K562 (cell line): ENCODE data around the gene SYNPO. TPM values are rescaled to one million over a fixed set of nuclear protein-coding genes. Genes with fewer than 3 reads are reported as not detected.

ENCODE experiments used
- ATAC-seq: fragments of 200-7000 bp; cut with Tn5 transposase; 3 replicates; pipeline ENCODE4 v1.9.1; 2020; ENCODE audit warnings: moderate library complexity
- BruUV-seq: library from RNA; stranded (reverse); fragments of 400-500 nt; replicated peaks from 2 replicates; lab custom pipeline; 2021; lab: Mats Ljungman, UMichigan
- CTCF ChIA-PET: fragments of 300-600 bp; formaldehyde crosslinking; extraction: SDS; loops from one replicate; lab custom pipeline; 2021; ENCODE audit warnings: low intra/inter-chr PET ratio; lab: Yijun Ruan, JAX
- POLR2A ChIA-PET: fragments of 300-600, 350-650 bp; sonication (Branson Sonifier 250); formaldehyde crosslinking; extraction: SDS; loops from one replicate; lab custom pipeline; 2021; ENCODE audit warnings: antibody characterized with exemption, inconsistent platforms; lab: Yijun Ruan, JAX
- DNase-seq, 4 experiments: peaks; one replicate each; pipeline versions ENCODE4 v3.0.0 to v3.0.0-alpha.2; 2011 to 2018; ENCODE audit warnings: low spot score in 3 of 4, mixed read lengths in 3 of 4; ENCODE audit errors: extremely low read depth in 1 of 4
- FAIRE-seq: peaks from 2 replicates; lab custom pipeline; 2011; peaks lifted over from hg19 to GRCh38; lab: Jason Lieb, UNC
- H2AFZ ChIP-seq: 2 replicates; pipeline ENCODE4 v1.6.0; 2011; ENCODE audit warnings: low read depth, low read length, control low read depth, inconsistent platforms
- H3K27ac ChIP-seq: fragments of 200-600 bp; 3 replicates; pipeline ENCODE4 v1.8.0; 2011; ENCODE audit warnings: low read depth, mild to moderate bottlenecking, control low read depth, inconsistent platforms, low read length, moderate library complexity, mixed read lengths; ENCODE audit errors: extremely low read depth
- H3K27me3 ChIP-seq, 2 experiments: fragments of 300-600 bp in 1 of 2; 2 replicates in 1 of 2; 3 replicates in 1 of 2; pipeline versions ENCODE4 v1.6.0 to v1.8.0; 2011; ENCODE audit warnings: inconsistent platforms in 2 of 2, low read length in 2 of 2, mild to moderate bottlenecking in 1 of 2, mixed read lengths in 1 of 2, moderate library complexity in 1 of 2; ENCODE audit not compliant: control insufficient read depth in 2 of 2, insufficient read depth in 2 of 2
- H3K36me3 ChIP-seq: fragments of 300-600 bp; 3 replicates; pipeline ENCODE4 v1.8.0; 2011; ENCODE audit warnings: mild to moderate bottlenecking, low read length, inconsistent platforms; ENCODE audit not compliant: control insufficient read depth, insufficient read depth
- H3K4me1 ChIP-seq, 2 experiments: fragments of 200-600 bp in 1 of 2; replicated peaks in 1 of 2; 2 replicates in 1 of 2; 3 replicates in 1 of 2; pipeline versions ENCODE4 v1.5.1 to v1.8.0; 2011; ENCODE audit warnings: inconsistent platforms in 2 of 2, low read length in 2 of 2, mild to moderate bottlenecking in 1 of 2, mixed read lengths in 1 of 2, moderate library complexity in 1 of 2; ENCODE audit not compliant: control insufficient read depth in 2 of 2, insufficient read depth in 2 of 2
- H3K4me2 ChIP-seq: 2 replicates; pipeline ENCODE4 v1.6.1; 2011; ENCODE audit warnings: low read length, control low read depth, inconsistent platforms, mixed read lengths; ENCODE audit not compliant: insufficient read depth
- H3K4me3 ChIP-seq: fragments of 200-600 bp; sonication (generic), shearing (Covaris generic); 2 replicates; pipeline ENCODE4 v1.5.1; 2016; ENCODE audit warnings: control low read depth, inconsistent platforms
- H3K79me2 ChIP-seq: fragments of 200-600 bp; 3 replicates; pipeline ENCODE4 v1.8.0; 2011; ENCODE audit warnings: low read length, inconsistent platforms; ENCODE audit not compliant: control insufficient read depth, insufficient read depth
- H3K9ac ChIP-seq, 2 experiments: 2 replicates each; pipeline versions ENCODE4 v1.6.0 to v1.6.1; 2011; ENCODE audit warnings: low read depth in 2 of 2, low read length in 2 of 2, control low read depth in 1 of 2, inconsistent platforms in 1 of 2, mild to moderate bottlenecking in 1 of 2, mixed read lengths in 1 of 2; ENCODE audit not compliant: insufficient read depth in 1 of 2
- H3K9me1 ChIP-seq: one replicate; pipeline ENCODE4 v1.6.0; 2011; ENCODE audit warnings: inconsistent platforms, mild to moderate bottlenecking, low read length, moderate library complexity; ENCODE audit not compliant: control insufficient read depth, insufficient read depth
- H3K9me3 ChIP-seq: replicated peaks from 2 replicates; pipeline ENCODE4 v1.5.1; 2011; ENCODE audit warnings: low read depth, low read length, inconsistent platforms; ENCODE audit not compliant: control insufficient read depth, insufficient read depth
- H4K20me1 ChIP-seq: replicated peaks from 2 replicates; pipeline ENCODE4 v1.6.1; 2011; ENCODE audit warnings: low read length, inconsistent platforms, mixed read lengths; ENCODE audit not compliant: control insufficient read depth, insufficient read depth
- CHD1 ChIP-seq: fragments of 200-600 bp; sonication (generic); IDR thresholded peaks from one replicate; pipeline ENCODE4 v1.6.1; 2012; ENCODE audit warnings: mild to moderate bottlenecking, moderate library complexity, low read length, inconsistent platforms
- CSDE1 ChIP-seq, 2 experiments: fragments of 450-650 bp; IDR thresholded peaks; 2 replicates each; pipeline ENCODE4 v1.6.1; 2016; ENCODE audit warnings: mild to moderate bottlenecking in 1 of 2
- HDAC3 ChIP-seq: fragments of 450-650 bp; IDR thresholded peaks from 2 replicates; pipeline ENCODE4 v1.6.1; 2018; ENCODE audit warnings: borderline replicate concordance, mild to moderate bottlenecking, moderate library complexity; ENCODE audit not compliant: partially characterized antibody
- HDAC6 ChIP-seq: IDR thresholded peaks from 2 replicates; pipeline ENCODE4 v1.6.1; 2012; ENCODE audit warnings: low read depth, mild to moderate bottlenecking, control low read depth, inconsistent platforms, low read length, moderate library complexity
- MCM3 ChIP-seq: fragments of 450-650 bp; IDR thresholded peaks from 2 replicates; pipeline ENCODE4 v1.6.1; 2016
- TAF15 ChIP-seq: fragments of 200-400 bp; formaldehyde crosslinking; IDR thresholded peaks from 2 replicates; pipeline ENCODE4 v1.6.1; 2017; ENCODE audit warnings: mild to moderate bottlenecking, low read depth, low read length, moderate library complexity
- ZFP36 ChIP-seq: fragments of 150-350 bp; IDR thresholded peaks from 2 replicates; pipeline ENCODE4 v1.6.1; 2018; ENCODE audit warnings: low read length, low read depth; ENCODE audit not compliant: partially characterized antibody
- ZNF174 ChIP-seq: fragments of 250-450 bp; sonication (Bioruptor Pico); IDR thresholded peaks from 2 replicates; pipeline ENCODE4 v1.4.0; 2020; ENCODE audit warnings: mild to moderate bottlenecking
- WGBS: fragments of 100-300 bp; shearing (Covaris generic); methylation state at CpG from one replicate; pipeline ENCODE4 v1.1.6; 2016; ENCODE audit warnings: low coverage, mixed read lengths; ENCODE audit not compliant: insufficient coverage; ENCODE audit errors: missing lambda C conversion rate; 5-methylcytosine and 5-hydroxymethylcytosine counted together
- in situ Hi-C: fragments of 300-500 bp; cut with MboI; formaldehyde crosslinking; loops from 4 replicates; pipeline ENCODE4 v1.15.0; 2018; ENCODE audit warnings: inconsistent platforms, mixed read lengths
- intact Hi-C: fragments of 100-400 bp; cut with micrococcal nuclease; formaldehyde crosslinking; loops from 2 replicates; pipeline ENCODE4 v1.14.2; 2022
- polyA plus RNA-seq, 8 experiments: library from polyadenylated mRNA; depleted of rRNA in 4 of 8; stranded (reverse) in 5 of 8; unstranded in 3 of 8; fragments of >200 nt; fragmentation: Nextera tagmentation in 2 of 8; fragmentation: Illumina TruSeq in 1 of 8; extraction: Ambion mirVana in 2 of 8; extraction: Trizol in 1 of 8; gene quantifications; 2 replicates each; pipeline versions ENCODE4 v1.2.1 to v1.2.3, GENCODE V29; 2011 to 2014; ENCODE audit warnings: inconsistent platforms in 1 of 8, missing spikeins in 1 of 8
- total RNA-seq, 7 experiments: library from RNA; depleted of rRNA in 6 of 7; stranded (reverse); fragments of >200 nt in 6 of 7; fragmentation: Illumina TruSeq in 2 of 7; extraction: Trizol in 2 of 7; gene quantifications; 2 replicates each; pipeline versions ENCODE4 v1.2.1 to v1.2.3, GENCODE V29; 2011 to 2021; ENCODE audit warnings: low replicate concordance in 1 of 7
- TF ChIP-seq, protein P1 (sequence below): fragments of 450-650 bp; formaldehyde crosslinking; conservative IDR thresholded peaks from 2 replicates; pipeline ENCODE4 v1.4.0; 2022; ENCODE audit warnings: mild to moderate bottlenecking, missing genetic modification characterization
- TF ChIP-seq, protein P2 (sequence below): fragments of 250-450 bp; sonication (Bioruptor Pico); IDR thresholded peaks from 2 replicates; pipeline ENCODE4 v1.8.0; 2022; ENCODE audit warnings: moderate library complexity, mild to moderate bottlenecking, inconsistent platforms
- TF ChIP-seq, protein P3 (sequence below): fragments of 200-400 bp; formaldehyde crosslinking; IDR thresholded peaks from 2 replicates; pipeline ENCODE4 v1.6.1; 2017; ENCODE audit warnings: mild to moderate bottlenecking, low read depth, low read length, moderate library complexity
- TF ChIP-seq, protein P4 (sequence below): IDR thresholded peaks from 3 replicates; pipeline ENCODE4 v1.6.1; 2011; ENCODE audit warnings: borderline replicate concordance, mild to moderate bottlenecking, moderate library complexity; ENCODE audit not compliant: insufficient read length; ENCODE audit errors: extremely low read depth

SYNPO gene
- total and polyA plus RNA-seq, 9 of the 15 experiments (the other 6 are each of a cell fraction or from before 2014, with no cell fraction given), result 0.01 to 0.31 (median 0.03) TPM; not detected in 4

DNA sequence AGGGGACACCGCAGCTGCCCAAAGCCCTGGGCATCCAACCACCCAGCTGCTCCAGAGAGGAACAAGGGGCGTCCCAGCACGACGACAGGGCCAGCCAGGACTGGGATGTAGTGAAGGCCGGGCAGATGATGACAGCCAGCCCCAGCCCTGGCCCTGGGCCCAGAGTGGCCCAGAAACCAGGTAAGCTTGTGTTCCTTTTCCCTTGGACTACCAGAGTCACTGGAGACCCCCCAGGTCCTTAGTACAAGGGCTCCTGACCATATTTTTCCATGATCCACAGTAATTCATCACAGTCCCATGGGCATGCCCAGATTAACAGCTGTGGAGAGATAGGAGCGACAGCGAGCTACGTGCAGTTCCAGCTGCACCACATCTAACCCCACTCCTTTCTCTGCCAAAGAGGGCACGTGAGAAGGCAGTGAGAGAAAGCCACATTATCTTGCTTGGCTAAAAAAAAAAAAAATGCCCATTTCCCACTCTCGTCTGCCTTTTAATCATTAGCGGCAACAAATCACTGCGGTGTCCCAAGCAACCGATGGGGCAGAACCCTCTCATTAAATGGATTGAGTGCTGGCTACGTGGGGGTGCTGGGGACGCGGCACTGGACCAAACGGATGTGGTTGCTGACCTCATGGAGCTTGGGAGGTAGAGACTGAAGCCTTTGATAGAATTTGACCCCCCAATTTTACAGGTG is 21.7 kb upstream of the SYNPO start:
- no peak overlapping the region for H3K4me3 ChIP-seq
- H3K9me1 ChIP-seq, result peaks cover 3% of the 10 kb centered on the region
- peaks cover 32 to 71% of the 10 kb centered on the region in 2 experiments; a peak in 4 of 5 replicates for H3K27me3 ChIP-seq
- DNase-seq (no peak), FAIRE-seq (no peak), ATAC-seq (no peak)
- no peaks in the 10 kb centered on the region for H3K79me2 ChIP-seq
- intact Hi-C loops, result no loop called here
- no peak overlapping the region for H3K27ac ChIP-seq
- peaks cover 21% of the 10 kb centered on the region for H4K20me1 ChIP-seq
- peaks cover 0 to 11% of the 10 kb centered on the region in 2 experiments; a peak in 2 of 5 replicates for H3K4me1 ChIP-seq
- H3K4me2 ChIP-seq, result no peak overlapping the region
- ChIA-PET POLR2A (interaction anchor here (0.6 kb wide), 2 partner anchors 9 to 22 kb away, joined by 3 read pairs; partner anchors contain the start of gene SYNPO), CTCF (no interaction called here)
- H3K36me3 ChIP-seq, result no peaks in the 10 kb centered on the region
- 14% methylated on average over 16 of the region's 17 CpGs for WGBS
- in situ Hi-C loops, result no loop called here
- H3K9me3 ChIP-seq, result no peaks in the 10 kb centered on the region
- H2AFZ ChIP-seq, result no peak overlapping the region
- H3K9ac ChIP-seq, result no peak overlapping the region
- no TSS peak for BruUV-seq
- TF ChIP-seq, protein P1, sequence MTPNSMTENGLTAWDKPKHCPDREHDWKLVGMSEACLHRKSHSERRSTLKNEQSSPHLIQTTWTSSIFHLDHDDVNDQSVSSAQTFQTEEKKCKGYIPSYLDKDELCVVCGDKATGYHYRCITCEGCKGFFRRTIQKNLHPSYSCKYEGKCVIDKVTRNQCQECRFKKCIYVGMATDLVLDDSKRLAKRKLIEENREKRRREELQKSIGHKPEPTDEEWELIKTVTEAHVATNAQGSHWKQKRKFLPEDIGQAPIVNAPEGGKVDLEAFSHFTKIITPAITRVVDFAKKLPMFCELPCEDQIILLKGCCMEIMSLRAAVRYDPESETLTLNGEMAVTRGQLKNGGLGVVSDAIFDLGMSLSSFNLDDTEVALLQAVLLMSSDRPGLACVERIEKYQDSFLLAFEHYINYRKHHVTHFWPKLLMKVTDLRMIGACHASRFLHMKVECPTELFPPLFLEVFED (CRISPR knock-in tag), result no peak
- no peak for TF ChIP-seq HDAC3
- TF ChIP-seq MCM3, result no peak
- TF ChIP-seq ZFP36, result no peak
- TF ChIP-seq, protein P2, sequence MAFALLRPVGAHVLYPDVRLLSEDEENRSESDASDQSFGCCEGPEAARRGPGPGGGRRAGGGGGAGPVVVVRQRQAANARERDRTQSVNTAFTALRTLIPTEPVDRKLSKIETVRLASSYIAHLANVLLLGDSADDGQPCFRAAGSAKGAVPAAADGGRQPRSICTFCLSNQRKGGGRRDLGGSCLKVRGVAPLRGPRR (CRISPR knock-in tag), result no peak
- no peak for TF ChIP-seq ZNF174
- TF ChIP-seq, protein P3, sequence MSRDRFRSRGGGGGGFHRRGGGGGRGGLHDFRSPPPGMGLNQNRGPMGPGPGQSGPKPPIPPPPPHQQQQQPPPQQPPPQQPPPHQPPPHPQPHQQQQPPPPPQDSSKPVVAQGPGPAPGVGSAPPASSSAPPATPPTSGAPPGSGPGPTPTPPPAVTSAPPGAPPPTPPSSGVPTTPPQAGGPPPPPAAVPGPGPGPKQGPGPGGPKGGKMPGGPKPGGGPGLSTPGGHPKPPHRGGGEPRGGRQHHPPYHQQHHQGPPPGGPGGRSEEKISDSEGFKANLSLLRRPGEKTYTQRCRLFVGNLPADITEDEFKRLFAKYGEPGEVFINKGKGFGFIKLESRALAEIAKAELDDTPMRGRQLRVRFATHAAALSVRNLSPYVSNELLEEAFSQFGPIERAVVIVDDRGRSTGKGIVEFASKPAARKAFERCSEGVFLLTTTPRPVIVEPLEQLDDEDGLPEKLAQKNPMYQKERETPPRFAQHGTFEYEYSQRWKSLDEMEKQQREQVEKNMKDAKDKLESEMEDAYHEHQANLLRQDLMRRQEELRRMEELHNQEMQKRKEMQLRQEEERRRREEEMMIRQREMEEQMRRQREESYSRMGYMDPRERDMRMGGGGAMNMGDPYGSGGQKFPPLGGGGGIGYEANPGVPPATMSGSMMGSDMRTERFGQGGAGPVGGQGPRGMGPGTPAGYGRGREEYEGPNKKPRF, result no peak
- TF ChIP-seq CHD1, result no peak
- TF ChIP-seq CSDE1 (IDR thresholded peaks at IDR 0.05), result no peak
- TF ChIP-seq, protein P4, sequence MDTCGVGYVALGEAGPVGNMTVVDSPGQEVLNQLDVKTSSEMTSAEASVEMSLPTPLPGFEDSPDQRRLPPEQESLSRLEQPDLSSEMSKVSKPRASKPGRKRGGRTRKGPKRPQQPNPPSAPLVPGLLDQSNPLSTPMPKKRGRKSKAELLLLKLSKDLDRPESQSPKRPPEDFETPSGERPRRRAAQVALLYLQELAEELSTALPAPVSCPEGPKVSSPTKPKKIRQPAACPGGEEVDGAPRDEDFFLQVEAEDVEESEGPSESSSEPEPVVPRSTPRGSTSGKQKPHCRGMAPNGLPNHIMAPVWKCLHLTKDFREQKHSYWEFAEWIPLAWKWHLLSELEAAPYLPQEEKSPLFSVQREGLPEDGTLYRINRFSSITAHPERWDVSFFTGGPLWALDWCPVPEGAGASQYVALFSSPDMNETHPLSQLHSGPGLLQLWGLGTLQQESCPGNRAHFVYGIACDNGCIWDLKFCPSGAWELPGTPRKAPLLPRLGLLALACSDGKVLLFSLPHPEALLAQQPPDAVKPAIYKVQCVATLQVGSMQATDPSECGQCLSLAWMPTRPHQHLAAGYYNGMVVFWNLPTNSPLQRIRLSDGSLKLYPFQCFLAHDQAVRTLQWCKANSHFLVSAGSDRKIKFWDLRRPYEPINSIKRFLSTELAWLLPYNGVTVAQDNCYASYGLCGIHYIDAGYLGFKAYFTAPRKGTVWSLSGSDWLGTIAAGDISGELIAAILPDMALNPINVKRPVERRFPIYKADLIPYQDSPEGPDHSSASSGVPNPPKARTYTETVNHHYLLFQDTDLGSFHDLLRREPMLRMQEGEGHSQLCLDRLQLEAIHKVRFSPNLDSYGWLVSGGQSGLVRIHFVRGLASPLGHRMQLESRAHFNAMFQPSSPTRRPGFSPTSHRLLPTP, result no peak
- TF ChIP-seq TAF15, result no peak
- TF ChIP-seq HDAC6, result no peak
